CD4-positive, alpha-beta T cell (primary cell): ENCODE measurements around the gene NR1I3. TPM values are rescaled to one million over a fixed set of nuclear protein-coding genes. Genes with fewer than 3 reads are reported as not detected.

ENCODE experiments used
- ATAC-seq: fragments of 200-7000 bp; cut with Tn5 transposase; one replicate; pipeline ENCODE4 v1.10.0; 2022; ENCODE audit warnings: mild to moderate bottlenecking; ENCODE audit not compliant: poor library complexity
- CTCF ChIA-PET: fragments of 350-600 bp; sonication (Branson Sonifier 250); formaldehyde crosslinking; loops from one replicate; lab custom pipeline; 2021; ENCODE audit warnings: antibody characterized with exemption, inconsistent platforms; lab: Charles Lee
- POLR2A ChIA-PET: fragments of 350-600 bp; sonication (Branson Sonifier 250); formaldehyde crosslinking; loops from one replicate; lab custom pipeline; 2021; ENCODE audit warnings: antibody characterized with exemption, inconsistent platforms; lab: Charles Lee
- DNase-seq, 14 experiments: peaks; one replicate each; pipeline ENCODE4 v3.0.0-alpha.2; 2013 to 2020; ENCODE audit warnings: mixed read lengths in 2 of 14
- H3K27ac ChIP-seq, 2 donors: one replicate each; pipeline versions ENCODE4 v1.5.1 to v1.7.0; 2013; ENCODE audit warnings: low read length in 2 of 2, low read depth in 1 of 2, mild to moderate bottlenecking in 1 of 2
- H3K27me3 ChIP-seq, 2 experiments: 1 replicate in 1 of 2; 2 replicates in 1 of 2; pipeline versions ENCODE4 v1.6.1 to v1.7.0; 2013; ENCODE audit warnings: low read length in 2 of 2, control low read depth in 1 of 2, mild to moderate bottlenecking in 1 of 2, moderate library complexity in 1 of 2; ENCODE audit not compliant: insufficient read depth in 2 of 2, control insufficient read depth in 1 of 2
- H3K36me3 ChIP-seq: one replicate; pipeline ENCODE4 v1.6.1; 2013; ENCODE audit warnings: low read length, control low read depth; ENCODE audit not compliant: insufficient read depth
- H3K4me1 ChIP-seq: one replicate; pipeline ENCODE4 v1.6.1; 2013; ENCODE audit warnings: low read length, control low read depth; ENCODE audit not compliant: insufficient read depth
- H3K4me3 ChIP-seq: one replicate; pipeline ENCODE4 v1.5.1; 2013; ENCODE audit warnings: mild to moderate bottlenecking, low read length, moderate library complexity
- H3K9me3 ChIP-seq, 2 experiments: 1 replicate in 1 of 2; 2 replicates in 1 of 2; pipeline versions ENCODE4 v1.6.1 to v1.7.0; 2013; ENCODE audit warnings: low read length in 2 of 2, mild to moderate bottlenecking in 2 of 2, control low read depth in 1 of 2, moderate library complexity in 1 of 2; ENCODE audit not compliant: control insufficient read depth in 1 of 2, insufficient read depth in 1 of 2
- H3K27ac Mint-ChIP-seq: one replicate; pipeline ENCODE4 v1.8.0; 2020; ENCODE audit warnings: mixed read lengths
- H3K27me3 Mint-ChIP-seq: one replicate; pipeline ENCODE4 v1.8.0; 2021; ENCODE audit warnings: mixed read lengths
- H3K36me3 Mint-ChIP-seq: one replicate; pipeline ENCODE4 v1.8.0; 2021; ENCODE audit warnings: low read depth, mixed read lengths
- H3K4me1 Mint-ChIP-seq: one replicate; pipeline ENCODE4 v1.8.0; 2021; ENCODE audit warnings: low read depth, mixed read lengths
- H3K4me3 Mint-ChIP-seq: one replicate; pipeline ENCODE4 v1.8.0; 2020; ENCODE audit warnings: mild to moderate bottlenecking, mixed read lengths
- H3K9me3 Mint-ChIP-seq: one replicate; pipeline ENCODE4 v1.8.0; 2020; ENCODE audit warnings: mixed read lengths
- intact Hi-C, 2 experiments: fragments of 100-400 bp; cut with DNase I in 1 of 2; cut with micrococcal nuclease in 1 of 2; formaldehyde crosslinking; loops; one replicate each; pipeline versions ENCODE4 v1.15.1 to v1.9.0; 2023 to 2025; cut with DNase I, micrococcal nuclease
- total RNA-seq, 174 experiments: library from RNA in 2 of 174; stranded (reverse) in 2 of 174; gene quantifications; one replicate each; pipeline ENCODE4 v1.2.3 and lab custom pipeline; 2021 to 2026
- TF ChIP-seq, protein P1 (sequence below): fragments of 200-600 bp; IDR thresholded peaks from one replicate; pipeline ENCODE4 v1.8.0; 2022; ENCODE audit warnings: antibody characterized with exemption, mild to moderate bottlenecking

The NR1I3 gene
- total RNA-seq, 2 experiments from 2014 or later, result not detected

DNA sequence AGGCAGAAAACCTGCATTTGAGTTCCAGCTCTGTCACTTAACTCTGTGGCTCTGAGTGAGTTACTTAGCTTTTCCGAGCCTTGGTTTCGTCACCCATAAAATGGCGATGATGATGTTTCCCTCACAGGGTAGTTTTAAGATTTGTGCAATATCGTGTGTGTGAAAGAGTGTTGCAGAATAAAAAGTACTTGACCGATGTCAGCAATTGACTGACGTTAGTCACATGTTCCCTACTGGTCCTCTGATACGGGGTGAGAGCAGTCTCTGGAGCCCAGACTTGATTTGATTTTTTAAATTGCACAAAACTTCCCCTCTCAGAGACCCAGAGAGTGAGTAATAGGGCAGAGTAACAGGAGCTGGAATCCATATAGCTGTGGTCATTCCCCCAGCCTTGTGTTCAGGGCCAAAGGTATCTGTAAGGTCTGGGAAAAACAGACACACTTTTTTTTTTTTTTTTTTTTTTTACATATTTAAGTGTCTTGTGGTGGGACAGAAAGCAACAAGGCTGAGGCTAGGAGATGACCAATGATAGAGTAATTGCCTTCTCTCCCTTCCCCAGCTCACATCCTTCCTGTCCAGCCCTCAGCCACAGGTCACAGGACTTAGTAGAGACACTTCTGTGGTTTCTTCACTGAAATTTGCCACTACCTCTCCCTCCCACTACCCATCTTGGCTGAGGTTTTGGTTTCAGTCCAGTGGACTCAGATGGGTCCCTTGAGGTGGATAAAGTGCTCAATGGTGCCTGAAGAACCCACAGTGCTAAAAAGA is 20.9 kb downstream of the NR1I3 start:
- Histone ChIP-seq H3K36me3 (peaks cover 26% of the 10 kb centered on the region), H3K4me3 (peak overlapping the region; percentile 40), H3K27me3 (no peaks in the 10 kb centered on the region), H3K9me3 (no peaks in the 10 kb centered on the region), H3K4me1 (peaks cover 42% of the 10 kb centered on the region), H3K27ac (peak overlapping the region; percentile 26 to 50)
- peak overlapping the region; percentile 91 for H3K27ac Mint-ChIP-seq
- CTCF ChIA-PET, result interaction anchor here (0.7 kb wide), 1 partner anchor 74 kb away, joined by 3 read pairs; no protein-coding TSS in a partner anchor
- intact Hi-C loops, result no loop called here
- H3K27me3 Mint-ChIP-seq, result no peaks in the 10 kb centered on the region
- no peak for ATAC-seq
- no peak overlapping the region for H3K4me3 Mint-ChIP-seq
- TF ChIP-seq, protein P1, sequence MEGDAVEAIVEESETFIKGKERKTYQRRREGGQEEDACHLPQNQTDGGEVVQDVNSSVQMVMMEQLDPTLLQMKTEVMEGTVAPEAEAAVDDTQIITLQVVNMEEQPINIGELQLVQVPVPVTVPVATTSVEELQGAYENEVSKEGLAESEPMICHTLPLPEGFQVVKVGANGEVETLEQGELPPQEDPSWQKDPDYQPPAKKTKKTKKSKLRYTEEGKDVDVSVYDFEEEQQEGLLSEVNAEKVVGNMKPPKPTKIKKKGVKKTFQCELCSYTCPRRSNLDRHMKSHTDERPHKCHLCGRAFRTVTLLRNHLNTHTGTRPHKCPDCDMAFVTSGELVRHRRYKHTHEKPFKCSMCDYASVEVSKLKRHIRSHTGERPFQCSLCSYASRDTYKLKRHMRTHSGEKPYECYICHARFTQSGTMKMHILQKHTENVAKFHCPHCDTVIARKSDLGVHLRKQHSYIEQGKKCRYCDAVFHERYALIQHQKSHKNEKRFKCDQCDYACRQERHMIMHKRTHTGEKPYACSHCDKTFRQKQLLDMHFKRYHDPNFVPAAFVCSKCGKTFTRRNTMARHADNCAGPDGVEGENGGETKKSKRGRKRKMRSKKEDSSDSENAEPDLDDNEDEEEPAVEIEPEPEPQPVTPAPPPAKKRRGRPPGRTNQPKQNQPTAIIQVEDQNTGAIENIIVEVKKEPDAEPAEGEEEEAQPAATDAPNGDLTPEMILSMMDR, result no peak
- POLR2A ChIA-PET, result interaction anchor here (0.6 to 3.0 kb wide), 6 partner anchors 9 to 112 kb away, joined by 3 to 20 read pairs (median 3); partner anchors contain the start of genes PPOX and TOMM40L
- H3K36me3 Mint-ChIP-seq, result peaks cover 30% of the 10 kb centered on the region
- H3K9me3 Mint-ChIP-seq, result no peaks in the 10 kb centered on the region
- H3K4me1 Mint-ChIP-seq, result peaks cover 49% of the 10 kb centered on the region
- peak in 3 of 14 experiments; percentile 29 to 71 (median 60) for DNase-seq

DNA sequence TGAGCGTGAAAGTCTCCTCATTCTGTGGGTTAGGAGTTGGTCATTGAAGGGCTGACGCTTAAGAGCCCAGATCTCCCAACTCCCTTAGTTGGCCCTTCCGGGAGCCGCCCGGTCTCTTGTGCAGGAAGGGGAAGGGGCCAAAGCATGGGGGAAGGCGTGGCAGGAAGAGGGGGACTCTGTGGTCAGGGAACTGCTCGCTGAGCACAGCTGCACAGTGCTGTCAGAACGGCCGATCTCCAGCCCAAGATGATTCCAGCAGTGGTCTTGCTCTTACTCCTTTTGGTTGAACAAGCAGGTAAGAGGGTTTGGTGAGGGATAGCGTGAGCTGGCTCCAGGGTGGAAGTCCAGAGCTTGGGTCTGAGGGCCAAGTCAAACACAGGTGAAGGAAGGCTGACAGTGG is 22.9 kb downstream of the NR1I3 start, which contains the start of gene FCER1G:
Gene FCER1G, plus strand, starts transcription at position 220 of the 400 bp plus-strand sequence. Its CDS starts 27 bp downstream, at position 247.
- Histone ChIP-seq H3K4me3 (peak within 1 kb of the TSS; percentile 40), H3K27me3 (no peaks in the 10 kb centered on the region), H3K36me3 (peaks cover 47% of the 10 kb centered on the region), H3K9me3 (no peaks in the 10 kb centered on the region), H3K27ac (no peak within 1 kb of the TSS), H3K4me1 (peaks cover 41% of the 10 kb centered on the region)
- H3K4me1 Mint-ChIP-seq, result peaks cover 51% of the 10 kb centered on the region
- intact Hi-C loops, result no loop called here
- TF ChIP-seq, protein P1, result no peak
- H3K27me3 Mint-ChIP-seq, result no peaks in the 10 kb centered on the region
- no peak within 1 kb of the TSS for H3K4me3 Mint-ChIP-seq
- ChIA-PET POLR2A (interaction anchor here (0.8 to 3.0 kb wide), 2 partner anchors 11 to 13 kb away, joined by 3 to 20 read pairs; partner anchors contain the start of genes NDUFS2 and TOMM40L), CTCF (interaction anchor here (1.2 kb wide), 1 partner anchor 10 kb away, joined by 3 read pairs; the partner anchor contains the start of gene TOMM40L)
- peak within 1 kb of the TSS; percentile 44 for H3K27ac Mint-ChIP-seq
- no peaks in the 10 kb centered on the region for H3K9me3 Mint-ChIP-seq
- DNase-seq (peak in 2 of 14 experiments; percentile 51 to 62), ATAC-seq (no peak)
- H3K36me3 Mint-ChIP-seq, result peaks cover 49% of the 10 kb centered on the region

DNA sequence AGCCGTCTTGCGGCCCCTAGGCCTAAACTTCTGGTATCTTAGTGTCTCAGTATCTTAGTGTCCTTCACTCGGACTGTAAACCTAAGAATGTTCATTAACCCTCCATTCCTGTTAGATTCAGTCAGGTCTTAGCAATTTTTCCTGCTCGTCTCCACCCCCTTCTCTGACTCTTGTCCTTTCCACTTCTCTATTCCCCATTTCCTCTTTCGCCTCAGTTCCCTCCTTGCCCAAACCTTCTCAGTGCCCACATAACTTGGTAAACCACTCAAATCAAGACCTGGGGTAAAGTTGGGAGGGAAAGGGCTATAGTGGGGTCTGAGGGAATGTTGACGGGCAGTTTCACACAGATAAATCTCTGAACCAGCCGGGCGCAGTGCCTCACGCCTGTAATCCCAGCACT is 23.6 kb downstream of the NR1I3 start:
- Histone ChIP-seq H3K4me1 (peaks cover 44% of the 10 kb centered on the region), H3K27ac (no peak overlapping the region), H3K9me3 (no peaks in the 10 kb centered on the region), H3K4me3 (no peak overlapping the region), H3K36me3 (peaks cover 54% of the 10 kb centered on the region), H3K27me3 (no peaks in the 10 kb centered on the region)
- Mint-ChIP-seq H3K36me3 (peaks cover 56% of the 10 kb centered on the region), H3K27me3 (no peaks in the 10 kb centered on the region), H3K9me3 (no peaks in the 10 kb centered on the region), H3K4me3 (no peak overlapping the region), H3K27ac (no peak overlapping the region), H3K4me1 (peaks cover 51% of the 10 kb centered on the region)
- no peak for ATAC-seq
- CTCF ChIA-PET, result no interaction called here
- DNase-seq, result no peak
- intact Hi-C loops, result loop anchor here in 1 of 2 experiments (5.0 kb wide), 1 partner anchor 168 kb away; no protein-coding TSS in a partner anchor
- TF ChIP-seq, protein P1, result no peak
- POLR2A ChIA-PET, result no interaction called here
